ENCODE measurements around the gene DNAJC11.
"Not testable (repeated sequence)": the region's sequence is repeated elsewhere in the genome, so short reads cannot be mapped to it uniquely, and the experiment has no call there.

The DNAJC11 gene

DNA sequence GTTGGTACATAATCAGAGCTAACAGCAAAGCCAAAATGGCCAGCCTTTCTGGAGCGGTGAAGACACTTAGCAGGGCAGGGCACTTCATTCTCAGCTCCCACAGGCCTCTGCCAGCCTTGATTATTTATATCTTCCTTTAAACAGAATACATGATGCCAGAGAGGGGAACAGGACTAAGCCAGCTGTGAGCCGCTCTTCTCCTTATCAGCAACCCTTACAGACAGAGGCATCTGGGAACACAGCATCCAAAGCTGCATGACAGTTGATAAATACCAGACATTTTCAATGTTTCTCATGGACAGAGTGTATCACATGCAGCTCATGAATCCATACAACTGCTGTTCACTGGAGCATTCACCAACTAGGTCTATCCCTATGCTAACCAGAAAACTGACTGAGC lies 29.1 kb downstream of the DNAJC11 start:
- Histone ChIP-seq H3K4me3 (ENCODE audit: low read depth, low read length) (no peak overlapping the region), H3K9ac (no peak overlapping the region)

DNA sequence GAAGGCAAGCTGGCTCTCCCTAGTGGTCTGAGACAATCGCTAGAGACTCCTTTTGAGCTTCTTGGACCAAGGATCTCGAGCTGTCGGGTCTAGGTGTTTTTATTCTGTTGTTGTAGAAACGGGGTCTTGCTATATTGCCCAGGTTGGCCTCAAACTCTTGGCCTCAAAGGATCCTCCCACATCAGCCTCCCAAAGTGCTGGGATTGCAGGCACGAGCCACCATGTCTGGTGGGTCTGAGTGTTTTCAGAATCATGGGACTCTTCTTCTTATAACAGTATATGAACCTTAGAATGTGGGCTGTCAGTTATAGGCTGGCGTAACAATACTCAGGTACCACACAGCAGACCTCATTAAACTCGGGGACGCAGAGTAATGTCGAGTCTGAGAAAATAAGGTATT lies 33.1 kb downstream of the DNAJC11 start:
- H3K9me3 ChIP-seq (ENCODE audit: control insufficient read depth, low read length): no peaks in the 10 kb centered on the region
- peaks cover 8% of the 10 kb centered on the region for H3K79me2 ChIP-seq
- no peak overlapping the region for H3K4me3 ChIP-seq (ENCODE audit: low read depth, low read length)
- H3K27me3 ChIP-seq (ENCODE audit: control insufficient read depth, insufficient read depth, low read length): no peaks in the 10 kb centered on the region
- no peak overlapping the region for H2AFZ ChIP-seq
- H3K4me2 ChIP-seq (ENCODE audit: low read length): no peak overlapping the region
- H3K9ac ChIP-seq: no peak overlapping the region
- no peaks in the 10 kb centered on the region for H3K4me1 ChIP-seq
- no peaks in the 10 kb centered on the region for H3K36me3 ChIP-seq (ENCODE audit: control insufficient read depth, insufficient read depth, low read length)
- TF ChIP-seq, protein P1, sequence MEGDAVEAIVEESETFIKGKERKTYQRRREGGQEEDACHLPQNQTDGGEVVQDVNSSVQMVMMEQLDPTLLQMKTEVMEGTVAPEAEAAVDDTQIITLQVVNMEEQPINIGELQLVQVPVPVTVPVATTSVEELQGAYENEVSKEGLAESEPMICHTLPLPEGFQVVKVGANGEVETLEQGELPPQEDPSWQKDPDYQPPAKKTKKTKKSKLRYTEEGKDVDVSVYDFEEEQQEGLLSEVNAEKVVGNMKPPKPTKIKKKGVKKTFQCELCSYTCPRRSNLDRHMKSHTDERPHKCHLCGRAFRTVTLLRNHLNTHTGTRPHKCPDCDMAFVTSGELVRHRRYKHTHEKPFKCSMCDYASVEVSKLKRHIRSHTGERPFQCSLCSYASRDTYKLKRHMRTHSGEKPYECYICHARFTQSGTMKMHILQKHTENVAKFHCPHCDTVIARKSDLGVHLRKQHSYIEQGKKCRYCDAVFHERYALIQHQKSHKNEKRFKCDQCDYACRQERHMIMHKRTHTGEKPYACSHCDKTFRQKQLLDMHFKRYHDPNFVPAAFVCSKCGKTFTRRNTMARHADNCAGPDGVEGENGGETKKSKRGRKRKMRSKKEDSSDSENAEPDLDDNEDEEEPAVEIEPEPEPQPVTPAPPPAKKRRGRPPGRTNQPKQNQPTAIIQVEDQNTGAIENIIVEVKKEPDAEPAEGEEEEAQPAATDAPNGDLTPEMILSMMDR (IDR thresholded peaks at IDR 0.05): no peak
- no peak overlapping the region for H3K27ac ChIP-seq

More for the DNA sequence above, 29.1 kb downstream of the DNAJC11 start:
- Histone ChIP-seq H2AFZ (no peak overlapping the region), H3K4me1 (no peaks in the 10 kb centered on the region), H3K36me3 (ENCODE audit: control insufficient read depth, insufficient read depth, low read length) (no peaks in the 10 kb centered on the region), H3K79me2 (peaks cover 1% of the 10 kb centered on the region), H3K27me3 (ENCODE audit: control insufficient read depth, insufficient read depth, low read length) (no peaks in the 10 kb centered on the region), H3K27ac (no peak overlapping the region), H3K4me2 (ENCODE audit: low read length) (no peak overlapping the region), H3K9me3 (ENCODE audit: control insufficient read depth, low read length) (no peaks in the 10 kb centered on the region)
- TF ChIP-seq, protein P1 (IDR thresholded peaks at IDR 0.05): no peak

- H3K9ac ChIP-seq: no peak overlapping the region
- peaks cover 8% of the 10 kb centered on the region for H3K79me2 ChIP-seq
- H3K4me1 ChIP-seq: no peaks in the 10 kb centered on the region
- no peak overlapping the region for H2AFZ ChIP-seq
- TF ChIP-seq, protein P1 (IDR thresholded peaks at IDR 0.05): no peak
- no peak overlapping the region for H3K4me2 ChIP-seq (ENCODE audit: low read length)
- H3K27me3 ChIP-seq (ENCODE audit: control insufficient read depth, insufficient read depth, low read length): no peaks in the 10 kb centered on the region
- H3K4me3 ChIP-seq (ENCODE audit: low read depth, low read length): no peak overlapping the region
- H3K9me3 ChIP-seq (ENCODE audit: control insufficient read depth, low read length): no peaks in the 10 kb centered on the region
- no peak overlapping the region for H3K27ac ChIP-seq
- H3K36me3 ChIP-seq (ENCODE audit: control insufficient read depth, insufficient read depth, low read length): no peaks in the 10 kb centered on the region
Observed at GRCh38 chr1:6667139-6667538, 34.5 kb downstream of the DNAJC11 start.

- Histone ChIP-seq H3K27me3 (ENCODE audit: control insufficient read depth, insufficient read depth, low read length) (no peaks in the 10 kb centered on the region), H3K36me3 (ENCODE audit: control insufficient read depth, insufficient read depth, low read length) (no peaks in the 10 kb centered on the region), H3K27ac (no peak overlapping the region), H3K4me3 (ENCODE audit: low read depth, low read length) (no peak overlapping the region), H3K4me1 (no peaks in the 10 kb centered on the region), H3K9me3 (ENCODE audit: control insufficient read depth, low read length) (no peaks in the 10 kb centered on the region), H3K79me2 (peaks cover 8% of the 10 kb centered on the region), H2AFZ (no peak overlapping the region), H3K9ac (no peak overlapping the region), H3K4me2 (ENCODE audit: low read length) (no peak overlapping the region)
- TF ChIP-seq, protein P1 (IDR thresholded peaks at IDR 0.05): no peak
Observed at GRCh38 chr1:6666696-6667095, 34.9 kb downstream of the DNAJC11 start.

GRCh38 chr1:6662468-6662867 lies 39.1 kb downstream of the DNAJC11 start:
- not testable (repeated sequence) for H2AFZ ChIP-seq; H3K4me3 ChIP-seq (ENCODE audit: low read depth, low read length); H3K9me3 ChIP-seq (ENCODE audit: control insufficient read depth, low read length); H3K9ac ChIP-seq; H3K27me3 ChIP-seq (ENCODE audit: control insufficient read depth, insufficient read depth, low read length); H3K4me1 ChIP-seq; H3K36me3 ChIP-seq (ENCODE audit: control insufficient read depth, insufficient read depth, low read length); H3K4me2 ChIP-seq (ENCODE audit: low read length); H3K27ac ChIP-seq; H3K79me2 ChIP-seq
